Measurements from ENCODE around the gene OTX2. TPM values are rescaled to one million over a fixed set of nuclear protein-coding genes. Genes with fewer than 3 reads are reported as not detected.
A peak's percentile ranks its signal among the peaks of the same experiment; 100 is the strongest.

Gene OTX2
- polyA plus RNA-seq, 1 donor: not detected

- H3K27ac ChIP-seq (ENCODE audit: low read length): no peak overlapping the region
- DNase-seq: peak in 1 of 2 donors; percentile 22
- H3K9me3 ChIP-seq (ENCODE audit: control insufficient read depth, low read depth, low read length): peaks cover 13% of the 10 kb centered on the region
- peaks cover 17% of the 10 kb centered on the region for H3K4me1 ChIP-seq (ENCODE audit: control insufficient read depth, insufficient read depth, low read length)
- H3K4me3 ChIP-seq (ENCODE audit: low read length): no peak overlapping the region
- H3K27me3 ChIP-seq (ENCODE audit: control insufficient read depth, insufficient read depth, low read length): peaks cover 87% of the 10 kb centered on the region
- WGBS (ENCODE audit: insufficient coverage, low lambda C conversion rate): no CpG with 5 or more reads among the region's 17 CpGs
- H3K36me3 ChIP-seq (ENCODE audit: control insufficient read depth, insufficient read depth, low read length): no peaks in the 10 kb centered on the region
These were observed 15.0 kb downstream of the OTX2 start for GRCh38 chr14:56795284-56795622.

GRCh38 chr14:56794557-56795283 lies 15.6 kb downstream of the OTX2 start:
- DNase-seq: peak in 1 of 2 donors; percentile 37
- H3K36me3 ChIP-seq (ENCODE audit: control insufficient read depth, insufficient read depth, low read length): no peaks in the 10 kb centered on the region
- no peak overlapping the region for H3K4me3 ChIP-seq (ENCODE audit: low read length)
- no CpG with 5 or more reads among the region's 56 CpGs for WGBS (ENCODE audit: insufficient coverage, low lambda C conversion rate)
- H3K9me3 ChIP-seq (ENCODE audit: control insufficient read depth, low read depth, low read length): peaks cover 13% of the 10 kb centered on the region
- peaks cover 17% of the 10 kb centered on the region for H3K4me1 ChIP-seq (ENCODE audit: control insufficient read depth, insufficient read depth, low read length)
- peaks cover 88% of the 10 kb centered on the region for H3K27me3 ChIP-seq (ENCODE audit: control insufficient read depth, insufficient read depth, low read length)
- H3K27ac ChIP-seq (ENCODE audit: low read length): no peak overlapping the region

GRCh38 chr14:56794088-56794556 lies 16.2 kb downstream of the OTX2 start:
- Histone ChIP-seq H3K36me3 (ENCODE audit: control insufficient read depth, insufficient read depth, low read length) (no peaks in the 10 kb centered on the region), H3K27me3 (ENCODE audit: control insufficient read depth, insufficient read depth, low read length) (peaks cover 86% of the 10 kb centered on the region), H3K4me1 (ENCODE audit: control insufficient read depth, insufficient read depth, low read length) (peaks cover 17% of the 10 kb centered on the region), H3K27ac (ENCODE audit: low read length) (no peak overlapping the region), H3K4me3 (ENCODE audit: low read length) (no peak overlapping the region), H3K9me3 (ENCODE audit: control insufficient read depth, low read depth, low read length) (peaks cover 13% of the 10 kb centered on the region)
- WGBS (ENCODE audit: insufficient coverage, low lambda C conversion rate): no CpG with 5 or more reads among the region's 33 CpGs
- peak in 1 of 2 donors; percentile 30 for DNase-seq

- Histone ChIP-seq H3K27ac (ENCODE audit: low read length) (no peak overlapping the region), H3K36me3 (ENCODE audit: control insufficient read depth, insufficient read depth, low read length) (no peaks in the 10 kb centered on the region), H3K4me3 (ENCODE audit: low read length) (no peak overlapping the region), H3K27me3 (ENCODE audit: control insufficient read depth, insufficient read depth, low read length) (peaks cover 66% of the 10 kb centered on the region), H3K9me3 (ENCODE audit: control insufficient read depth, low read depth, low read length) (peaks cover 9% of the 10 kb centered on the region), H3K4me1 (ENCODE audit: control insufficient read depth, insufficient read depth, low read length) (peaks cover 9% of the 10 kb centered on the region)
- DNase-seq: no peak
- no CpG with 5 or more reads among the region's 1 CpG for WGBS (ENCODE audit: insufficient coverage, low lambda C conversion rate)
These were observed 20.3 kb downstream of the OTX2 start for GRCh38 chr14:56789955-56790354.

GRCh38 chr14:56787530-56787929 lies 22.7 kb downstream of the OTX2 start:
- H3K27me3 ChIP-seq (ENCODE audit: control insufficient read depth, insufficient read depth, low read length): peaks cover 44% of the 10 kb centered on the region

GRCh38 chr14:56782711-56783110 lies 27.6 kb downstream of the OTX2 start:
- WGBS (ENCODE audit: insufficient coverage, low lambda C conversion rate): no CpG with 5 or more reads among the region's 1 CpG
- DNase-seq: no peak
- no peaks in the 10 kb centered on the region for H3K9me3 ChIP-seq (ENCODE audit: control insufficient read depth, low read depth, low read length)
- no peaks in the 10 kb centered on the region for H3K4me1 ChIP-seq (ENCODE audit: control insufficient read depth, insufficient read depth, low read length)
- H3K36me3 ChIP-seq (ENCODE audit: control insufficient read depth, insufficient read depth, low read length): no peaks in the 10 kb centered on the region
- no peak overlapping the region for H3K4me3 ChIP-seq (ENCODE audit: low read length)
- H3K27me3 ChIP-seq (ENCODE audit: control insufficient read depth, insufficient read depth, low read length): peaks cover 15% of the 10 kb centered on the region
- no peak overlapping the region for H3K27ac ChIP-seq (ENCODE audit: low read length)

More at GRCh38 chr14:56787530-56787929, 22.7 kb downstream of the OTX2 start:
- Histone ChIP-seq H3K4me1 (ENCODE audit: control insufficient read depth, insufficient read depth, low read length) (no peaks in the 10 kb centered on the region), H3K9me3 (ENCODE audit: control insufficient read depth, low read depth, low read length) (no peaks in the 10 kb centered on the region), H3K27ac (ENCODE audit: low read length) (no peak overlapping the region), H3K36me3 (ENCODE audit: control insufficient read depth, insufficient read depth, low read length) (no peaks in the 10 kb centered on the region), H3K4me3 (ENCODE audit: low read length) (no peak overlapping the region)
- DNase-seq: no peak

GRCh38 chr14:56774503-56774902 lies 35.8 kb downstream of the OTX2 start:
- H3K4me3 ChIP-seq (ENCODE audit: low read length): no peak overlapping the region
- no peaks in the 10 kb centered on the region for H3K36me3 ChIP-seq (ENCODE audit: control insufficient read depth, insufficient read depth, low read length)
- no peak overlapping the region for H3K27ac ChIP-seq (ENCODE audit: low read length)
- DNase-seq: no peak
- H3K4me1 ChIP-seq (ENCODE audit: control insufficient read depth, insufficient read depth, low read length): no peaks in the 10 kb centered on the region
- WGBS (ENCODE audit: insufficient coverage, low lambda C conversion rate): no CpG with 5 or more reads among the region's 6 CpGs
- H3K9me3 ChIP-seq (ENCODE audit: control insufficient read depth, low read depth, low read length): no peaks in the 10 kb centered on the region
- H3K27me3 ChIP-seq (ENCODE audit: control insufficient read depth, insufficient read depth, low read length): peaks cover 10% of the 10 kb centered on the region

- H3K4me1 ChIP-seq (ENCODE audit: control insufficient read depth, insufficient read depth, low read length): no peaks in the 10 kb centered on the region
- no peaks in the 10 kb centered on the region for H3K9me3 ChIP-seq (ENCODE audit: control insufficient read depth, low read depth, low read length)
- no peaks in the 10 kb centered on the region for H3K36me3 ChIP-seq (ENCODE audit: control insufficient read depth, insufficient read depth, low read length)
- no peak overlapping the region for H3K4me3 ChIP-seq (ENCODE audit: low read length)
- H3K27ac ChIP-seq (ENCODE audit: low read length): no peak overlapping the region
- no peak for DNase-seq
- peaks cover 6% of the 10 kb centered on the region for H3K27me3 ChIP-seq (ENCODE audit: control insufficient read depth, insufficient read depth, low read length)
These were observed 39.8 kb downstream of the OTX2 start for GRCh38 chr14:56770512-56770911.

GRCh38 chr14:56760164-56760914 lies 49.9 kb downstream of the OTX2 start:
- H3K4me1 ChIP-seq (ENCODE audit: control insufficient read depth, insufficient read depth, low read length): no peaks in the 10 kb centered on the region
- H3K4me3 ChIP-seq (ENCODE audit: low read length): no peak overlapping the region
- 48% methylated on average over 3 of the region's 6 CpGs for WGBS (ENCODE audit: insufficient coverage, low lambda C conversion rate)
- H3K27ac ChIP-seq (ENCODE audit: low read length): no peak overlapping the region
- H3K9me3 ChIP-seq (ENCODE audit: control insufficient read depth, low read depth, low read length): no peaks in the 10 kb centered on the region
- H3K36me3 ChIP-seq (ENCODE audit: control insufficient read depth, insufficient read depth, low read length): no peaks in the 10 kb centered on the region
- no peak for DNase-seq
- H3K27me3 ChIP-seq (ENCODE audit: control insufficient read depth, insufficient read depth, low read length): no peaks in the 10 kb centered on the region

- 88% methylated on average over 1 of the region's 2 CpGs for WGBS (ENCODE audit: insufficient coverage, low lambda C conversion rate)
- DNase-seq: no peak
- Histone ChIP-seq H3K36me3 (ENCODE audit: control insufficient read depth, insufficient read depth, low read length) (no peaks in the 10 kb centered on the region), H3K4me1 (ENCODE audit: control insufficient read depth, insufficient read depth, low read length) (no peaks in the 10 kb centered on the region), H3K4me3 (ENCODE audit: low read length) (no peak overlapping the region), H3K27me3 (ENCODE audit: control insufficient read depth, insufficient read depth, low read length) (no peaks in the 10 kb centered on the region), H3K9me3 (ENCODE audit: control insufficient read depth, low read depth, low read length) (no peaks in the 10 kb centered on the region), H3K27ac (ENCODE audit: low read length) (no peak overlapping the region)
These were observed 50.6 kb downstream of the OTX2 start for GRCh38 chr14:56759633-56760032.

Measured in large intestine (tissue), 3 donors.